Glutamatergic neuron (in vitro differentiated cells): ENCODE results near the gene UGT1A3. TPM values are rescaled to one million over a fixed set of nuclear protein-coding genes. Genes with fewer than 3 reads are reported as not detected.
"Not testable (repeated sequence)": the region's sequence is repeated elsewhere in the genome, so short reads cannot be mapped to it uniquely, and the experiment has no call there.

Experiments
- DNase-seq: peaks from one replicate; pipeline ENCODE4 v3.0.0; 2022
- H3K27ac Mint-ChIP-seq: one replicate; pipeline ENCODE4 v1.8.0; 2020; ENCODE audit warnings: mild to moderate bottlenecking, mixed read lengths, inconsistent platforms; ENCODE audit not compliant: unreplicated experiment
- H3K27me3 Mint-ChIP-seq: one replicate; pipeline ENCODE4 v1.8.0; 2020; ENCODE audit warnings: mild to moderate bottlenecking, moderate library complexity, mixed read lengths, inconsistent platforms; ENCODE audit not compliant: unreplicated experiment
- H3K36me3 Mint-ChIP-seq: one replicate; pipeline ENCODE4 v1.8.0; 2020; ENCODE audit warnings: mild to moderate bottlenecking, mixed read lengths, inconsistent platforms; ENCODE audit not compliant: unreplicated experiment
- H3K4me1 Mint-ChIP-seq: one replicate; pipeline ENCODE4 v1.8.0; 2020; ENCODE audit warnings: mild to moderate bottlenecking, low read depth, mixed read lengths, inconsistent platforms; ENCODE audit not compliant: unreplicated experiment
- H3K4me3 Mint-ChIP-seq: one replicate; pipeline ENCODE4 v1.8.0; 2020; ENCODE audit warnings: mild to moderate bottlenecking, mixed read lengths, inconsistent platforms; ENCODE audit not compliant: unreplicated experiment
- H3K9me3 Mint-ChIP-seq: one replicate; pipeline ENCODE4 v1.8.0; 2020; ENCODE audit warnings: mild to moderate bottlenecking, moderate library complexity, mixed read lengths, inconsistent platforms; ENCODE audit not compliant: unreplicated experiment
- total RNA-seq: library from RNA; stranded (reverse); fragmentation: NEBNext Ultra II Directional; extraction: Animal tissue kit (Norgen Biotek cat#: 25700); gene quantifications from one replicate; pipeline ENCODE4 v1.2.1, GENCODE V29; 2021; ENCODE audit not compliant: unreplicated experiment
- TF ChIP-seq, protein P1 (sequence below): fragments of 200-600 bp; sonication (generic); IDR thresholded peaks from one replicate; pipeline ENCODE4 v1.5.0; 2021; ENCODE audit not compliant: partially characterized antibody, unreplicated experiment

Gene UGT1A3
- total RNA-seq, 1 donor from 2014 or later: not detected

DNA sequence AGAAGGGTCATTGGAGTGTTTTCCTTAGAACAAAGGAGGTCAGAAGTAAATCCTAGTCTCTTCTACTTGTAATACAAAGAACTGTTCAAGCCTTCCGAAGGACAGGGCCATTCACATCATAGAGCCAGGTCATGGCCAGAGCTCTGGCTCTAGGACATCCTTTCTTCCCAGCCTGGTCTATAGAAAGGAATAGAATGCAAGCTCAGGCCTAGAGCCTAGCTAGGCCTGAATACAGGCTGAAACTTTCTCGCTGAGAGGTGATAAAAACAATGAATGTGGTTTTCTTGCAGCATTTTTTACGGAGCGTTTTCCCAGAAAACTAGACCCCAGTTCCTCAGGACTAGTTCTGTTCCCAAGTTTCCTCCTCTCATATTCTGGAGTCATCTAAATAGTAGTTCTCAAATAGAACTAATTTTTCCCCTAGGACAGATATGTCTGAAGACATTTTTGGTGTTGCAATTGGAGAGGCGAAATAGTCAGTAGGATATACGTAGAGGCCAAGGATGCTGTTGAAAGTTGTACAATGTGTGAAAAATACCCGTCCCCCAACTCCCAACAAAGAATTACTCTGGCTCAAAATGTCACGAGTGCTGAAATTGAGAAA is 29.3 kb upstream of the UGT1A3 start:
- Mint-ChIP-seq H3K36me3 (no peaks in the 10 kb centered on the region), H3K27me3 (no peaks in the 10 kb centered on the region), H3K4me1 (no peaks in the 10 kb centered on the region), H3K4me3 (no peak overlapping the region), H3K9me3 (no peaks in the 10 kb centered on the region), H3K27ac (no peak overlapping the region)
- TF ChIP-seq, protein P1, sequence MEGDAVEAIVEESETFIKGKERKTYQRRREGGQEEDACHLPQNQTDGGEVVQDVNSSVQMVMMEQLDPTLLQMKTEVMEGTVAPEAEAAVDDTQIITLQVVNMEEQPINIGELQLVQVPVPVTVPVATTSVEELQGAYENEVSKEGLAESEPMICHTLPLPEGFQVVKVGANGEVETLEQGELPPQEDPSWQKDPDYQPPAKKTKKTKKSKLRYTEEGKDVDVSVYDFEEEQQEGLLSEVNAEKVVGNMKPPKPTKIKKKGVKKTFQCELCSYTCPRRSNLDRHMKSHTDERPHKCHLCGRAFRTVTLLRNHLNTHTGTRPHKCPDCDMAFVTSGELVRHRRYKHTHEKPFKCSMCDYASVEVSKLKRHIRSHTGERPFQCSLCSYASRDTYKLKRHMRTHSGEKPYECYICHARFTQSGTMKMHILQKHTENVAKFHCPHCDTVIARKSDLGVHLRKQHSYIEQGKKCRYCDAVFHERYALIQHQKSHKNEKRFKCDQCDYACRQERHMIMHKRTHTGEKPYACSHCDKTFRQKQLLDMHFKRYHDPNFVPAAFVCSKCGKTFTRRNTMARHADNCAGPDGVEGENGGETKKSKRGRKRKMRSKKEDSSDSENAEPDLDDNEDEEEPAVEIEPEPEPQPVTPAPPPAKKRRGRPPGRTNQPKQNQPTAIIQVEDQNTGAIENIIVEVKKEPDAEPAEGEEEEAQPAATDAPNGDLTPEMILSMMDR: no peak
- DNase-seq: no peak

DNA sequence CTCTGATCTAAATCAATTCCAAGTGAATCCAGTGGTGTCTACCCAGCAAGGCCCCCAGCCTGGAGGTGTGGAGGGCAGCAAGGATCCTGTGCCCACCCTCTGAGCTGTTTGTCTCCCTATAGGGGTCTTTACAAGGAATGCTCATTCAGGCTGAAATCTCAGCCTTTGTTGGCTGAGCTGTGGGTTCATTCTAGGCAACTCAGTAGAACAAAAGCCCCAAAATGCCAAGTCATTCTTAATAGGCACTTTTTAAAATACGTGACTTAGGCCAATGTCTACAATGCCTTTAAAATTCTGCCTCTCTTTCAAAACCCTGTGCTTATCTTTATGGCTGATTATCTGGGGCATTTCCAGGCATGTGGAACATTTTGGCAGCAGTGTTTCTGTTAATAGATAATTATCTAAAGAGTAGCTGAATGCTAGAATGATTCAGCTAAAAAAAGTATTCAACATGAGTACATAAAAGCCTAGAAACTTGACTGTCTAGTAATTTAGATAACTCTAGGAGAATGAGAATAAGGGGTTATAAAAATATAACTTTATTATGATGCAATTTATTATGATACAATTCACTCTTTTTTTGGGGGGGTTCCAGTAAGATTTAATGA is 28.7 kb upstream of the UGT1A3 start:
- no peak overlapping the region for H3K27ac Mint-ChIP-seq

DNA sequence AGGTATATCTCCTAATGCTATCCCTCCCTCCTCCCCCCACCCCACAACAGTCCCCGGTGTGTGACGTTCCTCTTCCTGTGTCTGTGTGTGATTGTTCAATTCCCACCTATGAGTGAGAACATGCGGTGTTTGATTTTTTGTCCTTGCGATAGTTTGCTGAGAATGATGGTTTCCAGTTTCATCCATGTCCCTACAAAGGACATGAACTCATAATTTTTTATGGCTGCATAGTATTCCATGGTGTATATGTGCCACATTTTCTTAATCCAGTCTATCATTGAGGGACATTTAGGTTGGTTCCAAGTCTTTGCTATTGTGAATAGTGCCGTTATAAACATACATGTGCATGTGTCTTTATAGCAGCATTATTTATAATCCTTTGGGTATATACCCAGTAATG is 28.0 kb upstream of the UGT1A3 start:
- not testable (repeated sequence) for H3K27ac Mint-ChIP-seq, DNase-seq, H3K9me3 Mint-ChIP-seq, H3K27me3 Mint-ChIP-seq, H3K4me1 Mint-ChIP-seq, H3K4me3 Mint-ChIP-seq, H3K36me3 Mint-ChIP-seq

More for the DNA sequence above, 28.7 kb upstream of the UGT1A3 start:
- no peak for DNase-seq
- Mint-ChIP-seq H3K27me3 (no peaks in the 10 kb centered on the region), H3K9me3 (no peaks in the 10 kb centered on the region), H3K4me3 (no peak overlapping the region), H3K36me3 (no peaks in the 10 kb centered on the region), H3K4me1 (no peaks in the 10 kb centered on the region)
- TF ChIP-seq, protein P1: no peak

DNA sequence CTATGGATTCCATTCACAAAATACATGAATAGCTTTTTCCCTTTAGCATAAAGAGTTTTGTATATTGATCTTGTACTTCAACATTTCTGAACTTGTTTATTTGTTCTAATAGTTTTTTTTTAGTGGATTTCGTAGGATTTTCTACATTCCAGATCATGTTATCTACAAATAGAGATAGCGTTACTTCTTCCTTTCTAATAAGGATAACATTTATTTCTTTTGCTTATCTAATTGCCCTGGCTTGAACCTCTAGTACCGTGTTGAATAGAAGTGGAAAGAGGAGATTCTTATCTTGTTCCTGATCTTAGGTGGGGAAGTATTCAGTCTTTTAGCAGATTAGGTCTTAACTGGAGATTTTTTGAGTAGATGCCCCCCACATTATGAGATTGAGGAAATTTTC is 26.6 kb upstream of the UGT1A3 start:
- Mint-ChIP-seq H3K9me3 (no peaks in the 10 kb centered on the region), H3K4me1 (no peaks in the 10 kb centered on the region), H3K36me3 (no peaks in the 10 kb centered on the region), H3K27me3 (no peaks in the 10 kb centered on the region), H3K27ac (no peak overlapping the region), H3K4me3 (no peak overlapping the region)
- DNase-seq: no peak
- TF ChIP-seq, protein P1: no peak

DNA sequence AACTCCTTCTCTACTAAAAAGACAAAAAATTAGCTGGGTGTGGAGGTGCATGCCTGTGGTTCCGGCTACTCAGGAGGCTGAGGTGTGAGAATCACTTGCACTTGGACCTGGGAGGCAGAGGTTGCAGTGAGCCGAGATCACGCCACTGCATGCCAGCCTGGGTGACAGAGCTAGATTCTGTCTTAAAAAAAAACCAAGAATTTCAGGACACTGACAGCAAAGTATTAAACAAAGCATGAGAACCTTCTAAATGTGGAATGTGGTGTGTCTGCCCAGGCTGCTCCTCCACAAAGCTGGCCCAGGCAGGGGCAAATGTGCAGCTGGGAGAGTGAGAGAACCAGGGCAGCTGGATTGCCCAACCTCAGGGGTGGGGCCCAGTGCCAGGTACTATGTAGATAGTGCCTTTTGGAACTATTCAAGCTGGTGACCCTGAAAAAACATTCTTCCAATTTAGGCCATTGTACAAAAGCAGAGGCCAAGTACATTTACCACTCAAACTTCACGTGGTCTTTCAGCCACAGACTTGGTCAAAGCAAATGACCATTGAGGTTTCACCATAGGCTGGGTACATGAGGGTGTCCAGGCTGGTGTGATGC is 22.8 kb upstream of the UGT1A3 start:
- DNase-seq: no peak
- Mint-ChIP-seq H3K27me3 (peaks cover under 1% of the 10 kb centered on the region), H3K9me3 (no peaks in the 10 kb centered on the region), H3K36me3 (no peaks in the 10 kb centered on the region), H3K4me3 (no peak overlapping the region), H3K4me1 (no peaks in the 10 kb centered on the region), H3K27ac (no peak overlapping the region)
- TF ChIP-seq, protein P1: no peak
